GM15510 (cell line): ENCODE measurements around the gene GNL3.

Experiments
- POLR2A ChIP-seq: IDR thresholded peaks from 3 replicates; pipeline ENCODE4 v1.6.1; 2011; ENCODE audit warnings: borderline replicate concordance; ENCODE audit not compliant: insufficient read length; ENCODE audit errors: extremely low read depth

The GNL3 gene, protein sequence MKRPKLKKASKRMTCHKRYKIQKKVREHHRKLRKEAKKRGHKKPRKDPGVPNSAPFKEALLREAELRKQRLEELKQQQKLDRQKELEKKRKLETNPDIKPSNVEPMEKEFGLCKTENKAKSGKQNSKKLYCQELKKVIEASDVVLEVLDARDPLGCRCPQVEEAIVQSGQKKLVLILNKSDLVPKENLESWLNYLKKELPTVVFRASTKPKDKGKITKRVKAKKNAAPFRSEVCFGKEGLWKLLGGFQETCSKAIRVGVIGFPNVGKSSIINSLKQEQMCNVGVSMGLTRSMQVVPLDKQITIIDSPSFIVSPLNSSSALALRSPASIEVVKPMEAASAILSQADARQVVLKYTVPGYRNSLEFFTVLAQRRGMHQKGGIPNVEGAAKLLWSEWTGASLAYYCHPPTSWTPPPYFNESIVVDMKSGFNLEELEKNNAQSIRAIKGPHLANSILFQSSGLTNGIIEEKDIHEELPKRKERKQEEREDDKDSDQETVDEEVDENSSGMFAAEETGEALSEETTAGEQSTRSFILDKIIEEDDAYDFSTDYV

DNA sequence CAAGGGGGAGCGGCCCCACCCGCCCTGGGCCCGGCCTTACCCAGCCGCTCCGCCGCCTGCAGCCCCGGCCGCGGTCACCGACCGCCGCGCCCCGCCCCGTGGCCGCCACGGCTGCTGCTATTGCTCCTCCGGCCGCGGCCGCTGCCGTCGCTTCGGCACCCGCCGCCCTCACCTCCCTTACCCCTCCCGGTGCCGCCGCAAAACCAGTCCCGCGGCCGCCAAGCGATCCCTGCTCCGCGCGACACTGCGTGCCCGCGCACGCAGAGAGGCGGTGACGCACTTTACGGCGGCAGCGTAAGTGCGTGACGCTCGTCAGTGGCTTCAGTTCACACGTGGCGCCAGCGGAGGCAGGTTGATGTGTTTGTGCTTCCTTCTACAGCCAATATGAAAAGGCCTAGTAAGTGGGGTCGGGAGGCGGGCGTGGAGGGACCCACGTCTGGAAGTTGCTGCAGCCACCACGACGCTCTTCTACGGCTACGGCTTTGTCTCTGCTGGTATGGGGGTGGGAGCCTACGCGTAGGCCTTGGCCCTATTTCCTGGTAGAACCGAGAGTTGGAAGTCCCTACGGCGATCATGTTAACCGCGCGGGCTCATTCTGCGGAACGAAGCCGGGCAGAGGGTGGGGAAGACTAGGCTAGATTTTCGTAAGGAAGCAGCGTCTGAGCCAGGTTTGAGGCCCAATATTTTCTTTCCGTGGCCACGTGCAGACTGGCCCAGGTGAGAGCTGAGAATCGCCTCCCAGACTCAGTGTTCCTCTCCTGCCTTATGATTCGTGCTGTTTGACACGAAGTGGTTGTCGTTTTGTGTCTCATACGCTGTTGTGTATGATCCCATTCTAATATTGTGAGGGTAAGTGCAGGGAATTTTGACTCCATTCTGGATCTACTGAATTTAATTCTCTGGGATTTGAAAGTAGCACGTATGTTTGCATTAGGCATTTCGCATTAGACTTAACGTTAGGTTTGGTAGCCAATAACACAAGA is at the start of gene GNL3, which contains the start of gene PBRM1:
TSS of gene GNL3 (plus strand) at position 324 of the 983 bp plus-strand sequence. CDS start at position 385, 61 bp downstream.
TSS of gene PBRM1 (minus strand) at position 205 of the 983 bp plus-strand sequence.
- TF ChIP-seq POLR2A, result peak; percentile 92

DNA sequence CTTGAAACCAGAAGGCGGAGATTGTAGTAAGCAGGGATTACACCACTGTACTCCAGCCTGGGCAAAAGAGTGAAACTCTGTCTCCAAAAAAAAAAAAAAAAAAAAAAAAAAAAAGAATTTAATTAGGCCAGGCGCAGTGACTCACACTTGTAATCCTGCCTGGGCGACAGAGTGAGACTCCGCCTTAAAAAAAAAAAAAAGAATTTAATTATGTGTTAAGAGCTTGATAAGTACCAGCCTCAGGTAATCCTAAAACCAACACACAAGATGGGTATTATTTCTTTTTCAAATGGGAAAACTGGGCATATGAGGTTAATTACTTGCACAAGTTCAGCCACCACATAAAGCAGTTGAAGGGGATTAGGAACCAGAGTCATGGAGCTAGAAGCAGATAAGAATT is 49.2 kb upstream of the GNL3 start:
- TF ChIP-seq POLR2A, result no peak

GRCh38 chr3:52645549-52645948 is 40.3 kb upstream of the GNL3 start:
- TF ChIP-seq POLR2A, result no peak

DNA sequence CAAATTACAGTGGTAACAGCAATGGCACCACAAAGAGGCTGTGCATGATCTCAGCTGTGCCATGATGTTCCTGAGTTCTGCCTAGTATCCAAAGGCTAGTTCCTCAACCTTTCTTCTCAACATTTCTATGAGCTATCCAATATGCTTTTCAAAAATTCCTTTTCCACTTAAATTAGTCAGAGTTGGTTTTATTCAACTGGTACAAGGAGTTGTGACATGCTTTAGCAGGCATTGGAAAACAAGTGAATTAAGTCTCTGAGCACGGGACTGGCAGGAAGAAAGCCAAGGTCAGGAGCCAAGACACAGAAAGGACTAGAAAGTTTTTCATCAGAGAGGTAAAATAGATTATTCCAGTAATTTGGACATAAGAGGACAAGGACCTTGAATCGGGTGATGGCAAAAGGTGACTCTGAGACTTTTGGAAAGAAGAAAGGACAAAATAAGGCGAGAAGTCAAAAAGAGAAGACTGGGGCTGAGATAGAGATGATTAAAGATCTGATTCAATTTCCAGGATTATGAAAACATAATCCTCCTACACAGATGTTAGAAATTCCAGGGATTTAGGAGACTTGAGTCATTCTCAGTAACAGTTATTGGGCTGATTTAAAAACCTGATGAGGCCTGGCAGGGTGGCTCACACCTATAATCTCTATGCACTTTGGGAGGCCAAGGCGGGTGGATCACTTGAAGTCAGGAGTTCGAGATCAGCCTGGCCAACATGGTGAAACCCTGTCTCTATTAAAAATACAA is 36.2 kb upstream of the GNL3 start:
- TF ChIP-seq POLR2A, result no peak

GRCh38 chr3:52650439-52650838 is 35.4 kb upstream of the GNL3 start:
- no peak for TF ChIP-seq POLR2A

GRCh38 chr3:52651592-52651991 is 34.2 kb upstream of the GNL3 start:
- no peak for TF ChIP-seq POLR2A

DNA sequence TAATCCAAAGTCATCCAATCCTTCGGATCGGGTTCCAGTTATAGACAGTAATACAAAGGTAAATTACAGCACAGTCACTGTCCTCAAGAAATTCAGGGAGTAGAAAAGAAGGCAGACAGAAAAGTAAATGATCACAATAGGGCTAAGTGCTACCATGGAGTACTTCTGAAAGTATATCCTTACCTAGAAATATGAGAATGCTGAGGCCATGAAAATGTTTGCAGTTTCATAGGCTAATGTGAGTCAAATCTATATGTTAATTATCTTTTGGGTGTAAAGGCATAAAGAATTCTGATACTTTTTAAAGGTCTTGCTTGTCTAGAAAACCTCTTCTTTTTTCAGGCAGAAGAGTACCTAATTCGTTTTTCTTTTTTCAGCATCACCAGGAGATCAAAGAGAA is 29.9 kb upstream of the GNL3 start:
- TF ChIP-seq POLR2A, result no peak

- no peak for TF ChIP-seq POLR2A
Observed at GRCh38 chr3:52660046-52660445, 25.8 kb upstream of the GNL3 start.

GRCh38 chr3:52663098-52663497 is 22.7 kb upstream of the GNL3 start:
- no peak for TF ChIP-seq POLR2A

DNA sequence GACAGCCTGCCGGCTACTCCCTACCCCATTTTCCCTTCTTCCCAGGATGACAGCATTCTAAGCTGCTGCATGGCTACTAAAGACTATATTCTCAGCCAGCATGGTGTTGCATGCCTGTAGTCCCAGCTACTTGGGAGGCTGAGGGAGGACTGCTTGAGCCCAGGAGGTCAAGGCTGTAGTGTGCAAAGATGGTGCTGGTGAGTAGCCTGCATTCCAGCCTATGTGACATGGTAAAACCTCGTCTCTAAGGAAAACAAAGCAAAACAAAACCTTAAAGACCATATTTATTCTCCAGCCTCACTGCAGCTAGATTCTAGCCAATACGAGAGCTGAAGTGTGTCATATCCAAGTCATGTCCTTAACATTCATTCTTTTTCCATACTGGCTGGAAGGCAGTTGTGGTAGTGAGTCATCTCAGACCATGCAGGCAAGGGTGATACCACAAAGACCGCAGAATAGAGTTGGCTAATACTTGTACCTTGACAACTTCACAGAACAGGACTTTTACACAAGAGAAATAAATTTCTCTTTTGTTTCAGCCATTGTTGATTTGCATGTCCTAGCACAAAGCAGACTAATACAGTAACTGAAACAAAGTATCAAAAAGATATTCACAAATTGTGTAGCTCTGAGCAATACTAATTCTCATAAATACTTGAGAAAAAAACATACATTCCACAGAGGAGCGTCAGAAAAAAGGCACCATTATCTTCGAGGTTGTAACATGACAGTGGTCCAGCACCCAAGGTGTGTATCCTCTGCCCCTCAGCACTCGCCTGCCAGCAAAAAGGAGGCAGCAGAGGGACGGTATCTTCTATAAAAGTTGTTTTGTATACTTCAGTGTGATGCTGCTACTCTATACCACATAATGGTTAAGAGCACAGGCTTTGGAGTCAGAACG is 15.0 kb upstream of the GNL3 start:
- TF ChIP-seq POLR2A, result no peak

DNA sequence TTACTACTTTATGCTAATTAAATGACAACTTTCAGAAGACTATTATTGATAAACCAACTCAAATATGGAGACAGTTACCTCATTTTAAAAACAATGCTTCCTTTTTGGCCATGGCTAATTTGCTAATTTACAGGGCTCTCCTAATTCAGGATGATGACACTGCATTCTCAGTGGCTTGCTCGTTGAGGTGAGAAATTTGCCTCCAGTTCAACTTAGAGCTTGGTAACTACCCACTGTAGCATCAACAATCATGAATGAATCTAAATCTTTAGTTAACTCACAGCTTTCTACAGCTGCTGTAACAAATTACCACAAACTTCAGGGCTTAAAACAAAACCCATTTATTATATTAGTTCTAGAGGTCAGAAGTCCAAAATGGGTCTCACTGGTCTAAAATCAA is 14.2 kb upstream of the GNL3 start:
- no peak for TF ChIP-seq POLR2A

DNA sequence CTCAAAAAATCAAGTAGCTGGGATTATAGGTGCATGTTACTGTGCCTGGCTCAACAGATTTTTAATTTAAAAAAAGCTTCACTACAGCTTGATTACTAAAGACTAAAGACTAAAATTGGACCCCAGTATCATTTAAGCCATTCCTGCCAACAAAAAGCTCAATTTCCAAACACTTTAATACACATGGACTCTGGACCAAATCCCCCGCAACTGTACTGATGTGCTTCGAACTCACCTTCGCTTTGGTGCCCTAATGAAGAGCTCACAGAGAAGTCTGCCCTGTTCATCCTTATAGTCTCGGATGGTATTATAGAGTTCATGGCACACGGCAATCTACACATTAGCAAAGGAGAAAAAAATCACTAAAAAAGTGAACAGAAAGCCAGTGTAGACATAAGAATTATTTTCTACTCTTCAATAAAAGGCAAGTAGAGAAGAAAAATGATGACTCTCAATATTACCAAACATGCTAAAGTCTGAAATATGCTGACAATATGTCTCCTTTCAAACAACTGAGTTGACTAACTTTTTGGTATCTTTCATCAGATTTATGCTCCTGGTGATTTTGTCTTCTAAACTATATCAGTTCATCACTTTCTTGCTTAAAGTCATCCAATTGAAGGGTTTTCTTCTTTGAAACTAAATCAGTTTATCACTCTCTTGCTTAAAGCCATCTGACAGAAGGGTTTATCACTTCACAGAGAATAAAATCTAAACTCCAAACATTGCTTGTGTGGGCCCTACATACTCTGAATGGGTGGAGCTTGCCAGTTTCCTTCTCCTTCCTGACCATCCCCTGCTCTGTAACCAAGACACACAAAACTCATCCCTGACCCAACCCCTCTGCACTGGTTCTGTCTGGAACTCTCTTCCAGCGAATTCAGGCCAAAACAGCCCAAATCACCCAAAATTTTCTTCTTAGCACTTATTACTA is 7.3 kb upstream of the GNL3 start:
- TF ChIP-seq POLR2A, result no peak
